GM21717 (cell line): ENCODE measurements around the gene SMURF1.

Source experiments
- ATAC-seq: cut with Tn5 transposase; IDR thresholded peaks from one replicate; pipeline ENCODE4 v1.9.1; 2021; ENCODE audit warnings: mild to moderate bottlenecking, moderate library complexity; ENCODE audit not compliant: unreplicated experiment

The SMURF1 gene

GRCh38 chr7:99032928-99033327 lies 111.0 kb downstream of the SMURF1 start:
- ATAC-seq = no peak

GRCh38 chr7:99031496-99031895 lies 112.4 kb downstream of the SMURF1 start:
- no peak for ATAC-seq

- no peak for ATAC-seq
Observed at GRCh38 chr7:99030951-99031350, 113.0 kb downstream of the SMURF1 start.

GRCh38 chr7:99030457-99030856 lies 113.5 kb downstream of the SMURF1 start:
- no peak for ATAC-seq

- no peak for ATAC-seq
Observed at GRCh38 chr7:99029466-99030435, 114.2 kb downstream of the SMURF1 start.

- no peak for ATAC-seq
Observed at GRCh38 chr7:99028261-99028973, 115.5 kb downstream of the SMURF1 start.

- no peak for ATAC-seq
Observed at GRCh38 chr7:99027841-99028240, 116.1 kb downstream of the SMURF1 start.

- no peak for ATAC-seq
Observed at GRCh38 chr7:99027241-99027640, 116.7 kb downstream of the SMURF1 start.

GRCh38 chr7:99024066-99024465 lies 119.8 kb downstream of the SMURF1 start:
- ATAC-seq = no peak

GRCh38 chr7:99021941-99022560 lies 121.9 kb downstream of the SMURF1 start:
- no peak for ATAC-seq

- no peak for ATAC-seq
Observed at GRCh38 chr7:99020413-99020715, 123.5 kb downstream of the SMURF1 start.

- no peak for ATAC-seq
Observed at GRCh38 chr7:99019523-99020412, 124.1 kb downstream of the SMURF1 start.

GRCh38 chr7:99016196-99016595 lies 127.7 kb downstream of the SMURF1 start:
- no peak for ATAC-seq

- ATAC-seq = no peak
Observed at GRCh38 chr7:99014113-99014985, 129.6 kb downstream of the SMURF1 start.

- ATAC-seq = no peak
Observed at GRCh38 chr7:99013266-99014112, 130.4 kb downstream of the SMURF1 start.

- no peak for ATAC-seq
Observed at GRCh38 chr7:99012722-99013121, 131.2 kb downstream of the SMURF1 start.

GRCh38 chr7:99011706-99012404 lies 132.1 kb downstream of the SMURF1 start:
- ATAC-seq = no peak

- ATAC-seq = no peak
Observed at GRCh38 chr7:99011341-99011705, 132.6 kb downstream of the SMURF1 start.
